Ammon's horn (tissue), 1 donor: Measurements from ENCODE around the gene SLIT3.
A peak's percentile ranks its signal among the peaks of the same experiment; 100 is the strongest.

ENCODE experiments used
- DNase-seq: peaks from one replicate; pipeline ENCODE4 v3.0.0-alpha.2; 2016; ENCODE audit warnings: low spot score

SLIT3 gene

GRCh38 chr5:169299191-169299662 is 1.7 kb downstream of the SLIT3 start:
- DNase-seq: no peak

GRCh38 chr5:169298193-169298592 is 2.7 kb downstream of the SLIT3 start:
- DNase-seq: no peak

- no peak for DNase-seq
Observed at GRCh38 chr5:169296419-169297143, 4.4 kb downstream of the SLIT3 start.

GRCh38 chr5:169295306-169295705 is 5.6 kb downstream of the SLIT3 start:
- DNase-seq: no peak

GRCh38 chr5:169294621-169295020 is 6.3 kb downstream of the SLIT3 start:
- no peak for DNase-seq

DNA sequence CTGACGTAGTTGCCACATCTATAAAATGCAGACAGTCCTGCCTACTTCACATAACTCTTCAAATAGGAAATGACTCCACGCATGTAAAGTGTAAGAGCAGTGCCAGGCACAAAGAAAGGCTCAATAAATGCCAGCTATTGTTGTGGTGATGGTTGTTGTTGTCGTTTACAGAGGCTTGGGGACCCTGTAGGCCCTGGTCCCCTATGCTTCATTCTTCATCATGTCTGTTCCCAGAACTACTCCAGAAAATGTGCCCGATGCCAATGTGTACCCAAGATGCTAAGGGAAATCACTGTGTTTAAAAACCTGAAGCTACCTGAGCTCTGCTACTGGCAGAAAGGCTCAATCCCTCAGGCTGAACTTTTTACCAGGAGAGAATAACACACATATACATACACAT is 9.1 kb downstream of the SLIT3 start:
- no peak for DNase-seq

DNA sequence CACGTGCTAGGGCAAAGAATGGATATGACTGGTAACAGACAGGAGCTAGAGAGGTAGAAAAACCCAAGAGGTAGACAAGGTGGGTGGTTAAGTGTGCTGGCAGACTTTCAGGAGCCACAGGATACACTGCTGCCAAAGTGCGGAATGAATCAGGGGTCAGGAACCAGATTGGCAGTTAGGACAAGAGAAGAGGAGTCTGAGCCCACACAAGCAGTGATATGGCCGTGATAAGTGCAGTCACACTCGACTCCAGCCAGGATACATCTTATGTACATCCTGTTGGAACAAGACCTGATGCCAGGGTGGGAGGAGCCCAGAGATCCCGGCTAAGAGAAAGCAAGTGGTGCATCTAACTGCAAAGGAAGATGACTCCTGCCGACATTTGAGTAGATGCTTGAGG is 10.0 kb downstream of the SLIT3 start:
- no peak for DNase-seq

- DNase-seq: no peak
Observed at GRCh38 chr5:169289520-169289919, 11.4 kb downstream of the SLIT3 start.

DNA sequence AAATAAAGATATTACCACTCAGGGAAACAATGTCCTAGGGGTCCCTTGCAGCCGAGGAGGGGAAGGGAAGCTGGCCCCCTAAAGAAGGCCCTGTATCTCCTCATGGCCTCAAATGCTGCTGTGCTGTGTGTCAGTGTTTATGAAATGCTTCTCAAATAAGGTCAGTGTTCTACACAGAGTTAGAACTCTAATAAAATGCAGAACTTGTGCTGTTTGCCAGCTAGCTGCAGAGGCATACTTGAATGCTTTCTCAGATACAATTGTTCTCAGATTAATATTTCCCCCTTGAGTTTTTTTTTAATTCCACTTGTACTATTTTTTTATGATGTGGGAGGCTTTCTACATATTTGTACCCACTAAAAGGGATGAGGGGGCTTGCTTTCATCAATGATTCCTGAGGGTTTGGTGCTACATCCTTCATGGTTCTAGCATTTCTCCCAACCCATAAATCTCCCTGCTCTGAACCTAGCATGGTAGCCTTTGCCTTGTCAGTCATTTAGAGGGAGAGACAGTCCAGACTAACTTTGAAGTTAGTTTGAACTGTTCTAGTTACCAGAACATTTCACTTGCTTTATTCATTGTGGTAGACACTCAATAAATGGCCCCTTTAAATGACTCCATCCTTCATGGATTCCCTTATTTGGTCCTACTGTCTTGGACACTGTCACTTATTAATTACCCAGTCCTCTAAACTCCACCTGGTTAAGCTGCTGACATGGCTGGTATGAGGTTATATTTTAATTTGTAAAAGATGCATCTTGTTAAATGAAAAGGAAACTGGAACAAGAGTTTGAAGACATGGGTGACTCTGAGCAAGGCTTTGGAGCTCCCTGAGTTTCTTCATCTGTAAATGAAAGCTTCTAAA is 12.6 kb downstream of the SLIT3 start:
- DNase-seq: no peak

GRCh38 chr5:169287529-169287928 is 13.4 kb downstream of the SLIT3 start:
- DNase-seq: no peak

GRCh38 chr5:169286572-169287300 is 14.2 kb downstream of the SLIT3 start:
- DNase-seq: peak; percentile 65

GRCh38 chr5:169283887-169284286 is 17.1 kb downstream of the SLIT3 start:
- DNase-seq: no peak

DNA sequence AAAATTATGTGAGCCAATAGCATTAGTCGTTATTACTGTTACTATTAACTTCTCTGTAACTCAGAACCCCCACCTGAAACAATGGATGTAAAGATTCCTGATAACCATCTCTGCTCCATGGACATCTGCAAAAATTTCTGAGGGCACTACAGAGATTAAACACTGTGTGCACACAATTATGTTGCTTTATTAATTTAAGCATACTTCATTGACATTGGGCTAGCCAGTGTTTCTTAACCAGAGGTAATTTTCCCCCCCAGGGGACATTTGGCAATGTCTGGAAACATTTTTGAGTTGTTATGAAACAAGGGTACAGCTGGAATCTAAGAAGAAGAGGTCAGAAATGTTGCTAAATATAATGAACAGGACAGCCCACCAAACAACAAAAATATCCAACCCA is 19.3 kb downstream of the SLIT3 start:
- no peak for DNase-seq

- DNase-seq: no peak
Observed at GRCh38 chr5:169280696-169281095, 20.2 kb downstream of the SLIT3 start.

DNA sequence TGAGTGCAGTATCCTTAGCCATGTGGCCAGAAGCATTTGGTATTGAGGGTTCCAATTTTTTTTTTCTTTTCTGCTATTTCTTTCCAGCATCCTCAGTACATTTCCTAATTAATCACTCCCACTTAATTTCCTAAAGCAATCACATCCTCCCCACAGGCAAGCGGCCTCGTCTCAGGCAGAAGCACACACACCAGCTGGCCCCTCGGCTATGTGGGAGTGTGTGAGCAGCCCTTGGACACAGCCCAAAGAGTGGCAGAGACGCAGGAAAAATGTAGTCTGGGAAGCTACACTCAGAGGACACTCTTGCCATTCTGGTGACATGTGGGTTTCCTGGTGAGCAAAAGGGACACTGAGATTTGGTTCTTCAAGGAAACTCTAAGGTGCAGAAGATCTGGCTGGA is 20.7 kb downstream of the SLIT3 start:
- DNase-seq: peak; percentile 73

DNA sequence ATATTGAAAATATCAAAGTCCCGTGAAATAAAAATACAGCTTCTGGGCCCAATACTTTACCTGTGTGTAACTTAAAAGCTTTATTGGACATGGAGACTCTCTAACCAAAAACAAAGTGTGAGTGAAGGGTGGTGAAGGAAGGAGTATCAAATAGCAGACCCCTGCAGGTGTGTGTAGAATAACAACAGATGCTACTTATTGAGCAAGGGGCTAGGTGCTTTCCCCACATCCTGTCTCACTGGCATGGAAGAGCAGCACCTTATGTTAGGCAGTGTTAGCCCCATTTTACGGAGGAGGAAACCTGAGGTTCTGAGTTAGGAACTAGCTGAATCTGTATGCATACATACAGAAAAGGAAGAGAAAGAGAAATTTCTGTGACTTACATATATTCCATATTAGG is 21.8 kb downstream of the SLIT3 start:
- no peak for DNase-seq

DNA sequence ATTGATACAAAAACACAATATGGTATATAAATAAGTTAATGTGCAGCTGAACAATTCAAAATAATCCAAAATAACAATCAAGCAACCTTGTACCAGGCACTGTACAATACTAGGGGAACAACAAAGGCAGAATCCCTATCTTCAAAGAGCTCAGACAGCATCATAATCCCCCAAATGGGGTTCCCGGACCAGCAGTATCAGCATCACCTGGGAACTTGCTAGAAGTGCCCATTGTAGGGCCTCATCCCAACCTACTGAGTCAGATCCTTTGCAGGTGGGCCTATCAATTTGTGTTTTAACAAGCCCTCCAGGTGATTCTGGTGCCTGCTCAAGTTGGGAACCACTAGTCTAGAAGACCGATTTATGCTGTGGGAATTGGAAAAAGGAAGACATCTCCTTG is 27.1 kb downstream of the SLIT3 start:
- DNase-seq: no peak

DNA sequence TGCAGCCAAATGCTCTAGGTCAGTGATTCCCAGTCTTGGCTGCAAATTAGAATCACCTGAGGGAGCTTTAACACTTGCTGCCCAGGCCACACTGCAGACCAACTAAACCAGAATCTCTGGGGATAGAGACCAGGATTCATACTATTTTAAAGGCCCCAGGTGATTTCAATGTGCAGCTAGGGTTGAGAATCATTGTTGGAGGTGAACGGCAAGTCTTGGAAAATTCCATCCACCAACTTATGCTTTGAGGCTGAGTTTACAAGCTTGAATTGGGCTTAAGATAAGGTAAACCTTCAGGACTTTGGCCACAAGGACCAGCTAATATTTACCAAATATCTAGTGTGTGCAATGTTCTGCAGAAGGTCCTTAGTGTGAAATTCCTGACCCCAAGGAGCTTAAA is 27.5 kb downstream of the SLIT3 start:
- no peak for DNase-seq

- no peak for DNase-seq
Observed at GRCh38 chr5:169272731-169273427, 28.1 kb downstream of the SLIT3 start.

DNA sequence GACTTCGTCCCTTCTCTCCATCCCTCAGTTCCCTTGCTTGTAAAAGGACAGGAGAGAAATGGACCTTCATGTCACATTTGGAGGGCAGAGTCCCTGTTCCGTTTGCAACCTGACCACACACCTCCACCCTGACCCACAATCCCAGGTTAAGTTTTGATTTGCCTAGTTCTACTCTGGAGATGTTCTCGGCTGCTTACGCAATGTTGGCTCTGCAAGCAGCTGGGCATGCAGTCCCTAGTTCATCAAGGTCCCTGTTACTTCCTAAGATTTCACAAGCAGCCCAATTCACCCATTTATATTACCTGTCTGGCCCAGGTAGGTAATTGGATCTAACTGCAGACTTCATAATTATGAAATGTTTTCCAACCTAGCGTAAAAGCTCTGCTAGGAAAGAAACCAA is 28.8 kb downstream of the SLIT3 start:
- DNase-seq: no peak

DNA sequence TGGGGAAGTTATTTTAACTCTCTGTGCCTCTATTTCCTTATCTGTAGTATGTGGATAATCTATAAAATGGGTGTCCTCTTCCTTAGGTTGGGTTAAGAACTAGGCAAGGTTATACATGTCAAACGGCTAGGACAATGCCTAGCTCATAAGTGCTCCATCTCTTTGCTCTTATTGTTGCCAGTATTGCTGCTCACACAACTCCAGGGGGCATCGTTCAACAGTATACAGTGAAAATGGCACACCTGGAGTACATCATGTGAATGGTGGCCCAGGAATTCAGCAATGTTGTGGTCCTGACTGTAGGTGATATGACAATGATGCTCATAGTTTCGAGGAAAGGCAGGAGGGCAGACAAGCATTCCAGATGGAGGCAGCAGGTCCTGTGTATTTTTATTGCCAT is 30.1 kb downstream of the SLIT3 start:
- DNase-seq: no peak

GRCh38 chr5:169268019-169268418 is 32.9 kb downstream of the SLIT3 start:
- DNase-seq: peak; percentile 34
